Sigmoid colon (tissue), 7 donors: ENCODE results near the gene AQP12B. TPM values are rescaled to one million over a fixed set of nuclear protein-coding genes. Genes with fewer than 3 reads are reported as not detected.
"Not testable (repeated sequence)": the region's sequence is repeated elsewhere in the genome, so short reads cannot be mapped to it uniquely, and the experiment has no call there.

Experiments used
- DNase-seq: peaks from one replicate; pipeline ENCODE4 v3.0.0-alpha.2; 2019
- H3K27ac ChIP-seq, 4 donors: fragments of 200-600 bp; sonication (generic); one replicate each; pipeline ENCODE4 v1.5.1; 2016 to 2019; ENCODE audit warnings: mild to moderate bottlenecking in 1 of 4
- H3K27me3 ChIP-seq, 3 donors: fragments of 200-600 bp; sonication (generic); one replicate each; pipeline ENCODE4 v1.5.1; 2019; ENCODE audit warnings: mild to moderate bottlenecking in 1 of 3
- H3K36me3 ChIP-seq, 4 donors: fragments of 200-600 bp; sonication (generic); one replicate each; pipeline ENCODE4 v1.5.1; 2016 to 2019
- H3K4me1 ChIP-seq, 4 donors: fragments of 200-600 bp; sonication (generic); one replicate each; pipeline ENCODE4 v1.5.1; 2017 to 2019
- H3K4me3 ChIP-seq, 4 donors: fragments of 200-600 bp; sonication (generic); one replicate each; pipeline ENCODE4 v1.5.1; 2017 to 2019; ENCODE audit warnings: mild to moderate bottlenecking in 2 of 4, moderate library complexity in 1 of 4
- H3K9me3 ChIP-seq, 4 donors: fragments of 200-600 bp in 3 of 4; sonication (generic) in 3 of 4; one replicate each; pipeline versions ENCODE4 v1.5.1 to v1.6.1; 2013 to 2019
- EP300 ChIP-seq, 4 donors: sonication (generic); formaldehyde crosslinking; IDR thresholded peaks; one replicate each; pipeline ENCODE4 v1.6.1; 2017; ENCODE audit warnings: antibody characterized with exemption in 4 of 4
- POLR2A ChIP-seq, 2 donors: fragments of 450-650 bp; IDR thresholded peaks; one replicate each; pipeline ENCODE4 v1.6.1; 2016; ENCODE audit warnings: antibody characterized with exemption in 2 of 2, mild to moderate bottlenecking in 2 of 2, moderate library complexity in 2 of 2
- POLR2AphosphoS5 ChIP-seq, 4 donors: sonication (generic); formaldehyde crosslinking; IDR thresholded peaks; one replicate each; pipeline ENCODE4 v1.6.1; 2017; ENCODE audit warnings: antibody characterized with exemption in 4 of 4
- WGBS, 2 donors: extraction: QIAGEN DNeasy Blood & Tissue Kit; methylation state at CpG; one replicate each; pipeline ENCODE4 v1.1.7; 2013; 5-methylcytosine and 5-hydroxymethylcytosine counted together
- intact Hi-C: fragments of 100-400 bp; cut with DNase I; formaldehyde crosslinking; loops from one replicate; pipeline ENCODE4 v1.15.1; 2023
- polyA plus RNA-seq, 3 donors: library from polyadenylated mRNA; stranded (reverse); fragments of 200-250 nt; gene quantifications; one replicate each; pipeline ENCODE4 v1.2.3, GENCODE V29; 2013
- total RNA-seq, 4 donors: library from RNA; depleted of rRNA; stranded (reverse); fragments of >200 nt; gene quantifications; one replicate each; pipeline ENCODE4 v1.1.0, GENCODE V29; 2016
- TF ChIP-seq, protein P1 (sequence below), 4 experiments: fragments of 450-650 bp in 3 of 4; fragments of 200-600 bp in 1 of 4; IDR thresholded peaks; one replicate each; pipeline ENCODE4 v1.5.1; 2016 to 2019; ENCODE audit warnings: antibody characterized with exemption in 4 of 4, mild to moderate bottlenecking in 3 of 4, moderate library complexity in 2 of 4
- donor health status: healthy with polysubstance abuse.
- donor health status: Bipolar disorder and iron deficiency.
- donor health status: healthy.

AQP12B gene
- total and polyA plus RNA-seq, 7 donors = 1.2 to 5.5 TPM; not detected in 5

DNA sequence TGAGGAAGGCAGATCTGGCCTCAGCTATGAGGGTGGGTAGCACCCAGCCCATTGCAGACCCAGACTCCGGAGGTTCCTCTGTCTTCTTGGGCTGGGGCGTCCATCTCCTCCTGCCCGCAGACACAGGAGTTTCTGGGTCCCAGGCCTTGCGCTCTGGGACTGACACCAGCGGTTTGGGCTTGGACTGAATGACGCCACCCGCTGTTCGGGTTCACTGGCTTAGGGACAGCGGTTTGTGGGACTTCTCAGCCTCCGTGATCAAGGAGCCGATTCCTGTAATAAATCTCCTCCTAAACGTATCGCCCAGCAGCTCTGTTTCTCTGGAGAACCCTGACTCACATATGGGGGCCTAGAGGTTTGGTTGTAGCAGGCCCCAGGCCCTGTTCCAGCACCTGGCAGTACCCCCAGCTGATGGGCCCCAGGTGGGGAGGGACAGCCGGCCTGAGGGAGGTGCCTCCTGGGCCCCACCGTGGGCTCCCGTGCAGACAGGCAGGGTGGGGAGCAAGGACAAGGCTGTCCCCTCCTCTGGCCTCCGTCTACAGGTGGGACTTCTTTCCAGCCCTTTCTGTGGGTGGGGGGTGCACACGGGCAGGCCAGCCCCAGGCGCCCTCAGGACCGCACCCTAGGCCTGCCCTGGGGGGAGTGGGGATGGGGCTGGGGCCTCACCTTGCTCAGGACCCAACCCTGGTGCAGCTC, 4.5 kb upstream of the AQP12B start:
- H3K36me3 ChIP-seq = no peaks in the 10 kb centered on the region
- peaks cover 0 to 3% (median 0%) of the 10 kb centered on the region in 3 donors for H3K27me3 ChIP-seq
- DNase-seq = no peak
- intact Hi-C loops = no loop called here
- H3K9me3 ChIP-seq = no peaks in the 10 kb centered on the region
- WGBS, 2 donors = 81 to 85% methylated on average over 20 of the region's 20 CpGs
- H3K27ac ChIP-seq = no peak overlapping the region
- H3K4me1 ChIP-seq = no peaks in the 10 kb centered on the region
- TF ChIP-seq POLR2AphosphoS5 (IDR thresholded peaks at IDR 0.05) = no peak
- TF ChIP-seq, protein P1, sequence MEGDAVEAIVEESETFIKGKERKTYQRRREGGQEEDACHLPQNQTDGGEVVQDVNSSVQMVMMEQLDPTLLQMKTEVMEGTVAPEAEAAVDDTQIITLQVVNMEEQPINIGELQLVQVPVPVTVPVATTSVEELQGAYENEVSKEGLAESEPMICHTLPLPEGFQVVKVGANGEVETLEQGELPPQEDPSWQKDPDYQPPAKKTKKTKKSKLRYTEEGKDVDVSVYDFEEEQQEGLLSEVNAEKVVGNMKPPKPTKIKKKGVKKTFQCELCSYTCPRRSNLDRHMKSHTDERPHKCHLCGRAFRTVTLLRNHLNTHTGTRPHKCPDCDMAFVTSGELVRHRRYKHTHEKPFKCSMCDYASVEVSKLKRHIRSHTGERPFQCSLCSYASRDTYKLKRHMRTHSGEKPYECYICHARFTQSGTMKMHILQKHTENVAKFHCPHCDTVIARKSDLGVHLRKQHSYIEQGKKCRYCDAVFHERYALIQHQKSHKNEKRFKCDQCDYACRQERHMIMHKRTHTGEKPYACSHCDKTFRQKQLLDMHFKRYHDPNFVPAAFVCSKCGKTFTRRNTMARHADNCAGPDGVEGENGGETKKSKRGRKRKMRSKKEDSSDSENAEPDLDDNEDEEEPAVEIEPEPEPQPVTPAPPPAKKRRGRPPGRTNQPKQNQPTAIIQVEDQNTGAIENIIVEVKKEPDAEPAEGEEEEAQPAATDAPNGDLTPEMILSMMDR (IDR thresholded peaks at IDR 0.05) = no peak
- no peak for TF ChIP-seq POLR2A (IDR thresholded peaks at IDR 0.05)
- no peak for TF ChIP-seq EP300 (IDR thresholded peaks at IDR 0.05)
- no peak overlapping the region for H3K4me3 ChIP-seq

DNA sequence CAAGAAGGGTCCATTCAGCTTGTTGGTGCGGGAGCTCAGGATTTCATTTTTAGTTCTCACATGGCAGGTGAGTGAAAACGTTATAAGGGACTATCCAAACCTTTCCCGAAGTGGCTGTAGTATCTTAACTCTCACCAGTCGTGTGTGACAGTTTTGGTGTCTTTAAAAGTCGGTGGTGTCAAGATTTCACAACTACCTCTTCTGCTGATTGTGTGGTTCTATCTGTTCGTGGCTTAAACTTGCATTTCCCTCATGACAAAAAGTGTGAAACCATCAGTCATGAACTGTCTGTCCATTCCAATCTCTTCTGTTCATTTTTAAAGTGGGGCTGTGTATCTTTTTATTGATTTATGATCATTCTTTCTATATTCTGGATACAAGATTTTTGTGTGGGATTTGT, 3.8 kb upstream of the AQP12B start:
- intact Hi-C loops = no loop called here
- Histone ChIP-seq H3K9me3 (no peaks in the 10 kb centered on the region), H3K36me3 (no peaks in the 10 kb centered on the region), H3K27me3 (peaks cover 0 to 3% (median 0%) of the 10 kb centered on the region in 3 donors), H3K4me1 (no peaks in the 10 kb centered on the region), H3K27ac (no peak overlapping the region), H3K4me3 (no peak overlapping the region)
- DNase-seq = no peak
- TF ChIP-seq POLR2A (IDR thresholded peaks at IDR 0.05) (no peak), POLR2AphosphoS5 (IDR thresholded peaks at IDR 0.05) (no peak), EP300 (IDR thresholded peaks at IDR 0.05) (no peak)
- TF ChIP-seq, protein P1 (IDR thresholded peaks at IDR 0.05) = no peak
- WGBS, 2 donors = 31 to 64% methylated on average over 6 of the region's 6 CpGs

- no peak overlapping the region for H3K27ac ChIP-seq
- 39 to 68% methylated on average over 10 of the region's 10 CpGs for WGBS, 2 donors
- H3K4me3 ChIP-seq = no peak overlapping the region
- H3K9me3 ChIP-seq = no peaks in the 10 kb centered on the region
- intact Hi-C loops = no loop called here
- no peak for DNase-seq
- H3K36me3 ChIP-seq = no peaks in the 10 kb centered on the region
- H3K27me3 ChIP-seq = peaks cover 0 to 3% (median 0%) of the 10 kb centered on the region in 3 donors
- TF ChIP-seq, protein P1 (IDR thresholded peaks at IDR 0.05) = no peak
- no peak for TF ChIP-seq POLR2A (IDR thresholded peaks at IDR 0.05)
- H3K4me1 ChIP-seq = no peaks in the 10 kb centered on the region
These were observed 3.2 kb upstream of the AQP12B start for GRCh38 chr2:240685771-240686371.

GRCh38 chr2:240683980-240684728, 1.5 kb upstream of the AQP12B start:
- H3K36me3 ChIP-seq, H3K27me3 ChIP-seq, intact Hi-C loops, H3K27ac ChIP-seq, H3K4me3 ChIP-seq, H3K4me1 ChIP-seq, H3K9me3 ChIP-seq: not testable (repeated sequence)
- 51 to 71% methylated on average over 15 of the region's 15 CpGs for WGBS, 2 donors
- DNase-seq = peak; percentile 58

DNA sequence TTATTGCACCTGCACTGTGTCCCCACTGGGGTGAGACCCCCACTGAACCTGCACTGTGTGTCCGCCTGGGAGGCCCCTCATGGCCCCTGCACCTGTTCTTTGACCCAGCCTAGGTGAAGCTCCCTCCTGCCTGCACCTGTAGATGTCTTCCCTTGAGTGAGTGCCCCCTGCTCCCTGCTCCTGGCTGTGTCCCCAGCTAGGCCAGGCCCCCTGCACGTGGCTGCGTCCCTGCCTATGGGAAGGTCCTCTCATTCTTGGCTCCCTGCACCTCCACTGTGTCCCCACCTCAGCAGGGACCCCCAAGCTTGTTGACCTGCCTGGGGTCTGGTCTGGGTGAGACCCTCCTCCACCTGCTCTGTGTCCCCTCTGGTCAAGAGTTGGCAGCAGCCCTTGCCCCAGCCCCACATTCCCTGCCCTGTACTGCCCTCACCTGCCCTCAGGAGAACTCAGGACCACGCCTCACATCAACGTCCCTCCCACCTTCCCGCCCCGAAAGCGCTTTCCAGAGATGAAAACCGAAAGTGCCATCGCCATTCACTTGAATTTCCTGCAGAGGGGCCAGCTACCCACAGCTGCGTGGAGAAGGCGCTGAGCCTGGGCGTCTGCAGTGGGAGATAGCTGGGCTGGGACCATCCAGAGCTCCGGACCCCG, 769 bp upstream of the AQP12B start:
- H3K27ac ChIP-seq, H3K4me1 ChIP-seq, DNase-seq, H3K36me3 ChIP-seq, H3K9me3 ChIP-seq, H3K4me3 ChIP-seq, intact Hi-C loops, H3K27me3 ChIP-seq: not testable (repeated sequence)
- 28 to 64% methylated on average over 4 of the region's 15 CpGs for WGBS, 2 donors

DNA sequence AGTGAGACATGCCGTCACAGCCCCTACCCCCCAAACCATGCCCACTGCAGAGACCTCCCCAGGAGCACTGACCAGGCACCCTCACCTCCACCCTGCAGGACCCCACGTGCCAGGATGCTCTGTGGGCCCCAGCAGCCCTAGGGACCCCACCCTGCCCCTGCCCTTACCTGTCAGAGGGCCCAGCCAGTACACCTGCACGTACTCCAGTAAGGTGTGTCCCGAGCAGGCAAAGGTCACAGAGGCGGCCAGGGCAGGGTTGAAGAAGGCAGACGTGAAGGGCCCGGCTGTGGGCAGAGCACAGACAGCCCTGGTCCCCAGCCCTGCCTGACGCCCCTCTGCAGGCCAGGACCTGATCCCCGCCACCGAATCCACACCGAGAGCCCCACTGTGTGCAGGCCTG, 2.5 kb downstream of the AQP12B start:
- 0 to 44% methylated on average over 2 of the region's 11 CpGs for WGBS, 2 donors
- H3K36me3 ChIP-seq, H3K27ac ChIP-seq, DNase-seq, H3K27me3 ChIP-seq, H3K4me1 ChIP-seq, H3K9me3 ChIP-seq, H3K4me3 ChIP-seq, intact Hi-C loops: not testable (repeated sequence)

GRCh38 chr2:240678909-240679308, 3.8 kb downstream of the AQP12B start:
- H3K27me3 ChIP-seq, H3K9me3 ChIP-seq, H3K27ac ChIP-seq, H3K4me3 ChIP-seq, DNase-seq, H3K4me1 ChIP-seq, H3K36me3 ChIP-seq, intact Hi-C loops: not testable (repeated sequence)
- no CpG with 5 or more reads among the region's 19 CpGs for WGBS, 2 donors

DNA sequence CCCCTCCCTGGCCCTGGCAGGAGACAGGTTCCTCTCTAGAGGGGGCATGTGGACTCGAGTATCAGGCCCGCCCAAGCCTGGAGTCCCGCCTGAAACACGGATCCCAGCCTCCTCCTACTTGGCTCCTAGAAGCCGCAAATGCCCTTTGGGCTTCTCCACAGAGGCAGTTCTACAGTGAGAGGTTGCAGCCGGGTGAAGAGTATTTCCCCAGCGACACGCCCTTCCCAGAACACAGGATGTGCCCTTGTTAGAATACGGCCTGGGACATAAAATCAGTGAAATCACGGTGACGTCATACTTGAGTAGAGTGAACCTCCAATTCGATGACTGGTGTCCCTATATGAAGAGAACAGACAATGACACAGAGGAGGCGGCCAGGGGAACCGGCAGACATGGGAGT, 4.6 kb downstream of the AQP12B start:
- WGBS, 2 donors = 39 to 68% methylated on average over 6 of the region's 14 CpGs
- H3K4me3 ChIP-seq, H3K4me1 ChIP-seq, DNase-seq, H3K27ac ChIP-seq, intact Hi-C loops, H3K9me3 ChIP-seq, H3K36me3 ChIP-seq: not testable (repeated sequence)
- peaks cover under 1 to 13% (median 7%) of the 10 kb centered on the region in 3 donors for H3K27me3 ChIP-seq

DNA sequence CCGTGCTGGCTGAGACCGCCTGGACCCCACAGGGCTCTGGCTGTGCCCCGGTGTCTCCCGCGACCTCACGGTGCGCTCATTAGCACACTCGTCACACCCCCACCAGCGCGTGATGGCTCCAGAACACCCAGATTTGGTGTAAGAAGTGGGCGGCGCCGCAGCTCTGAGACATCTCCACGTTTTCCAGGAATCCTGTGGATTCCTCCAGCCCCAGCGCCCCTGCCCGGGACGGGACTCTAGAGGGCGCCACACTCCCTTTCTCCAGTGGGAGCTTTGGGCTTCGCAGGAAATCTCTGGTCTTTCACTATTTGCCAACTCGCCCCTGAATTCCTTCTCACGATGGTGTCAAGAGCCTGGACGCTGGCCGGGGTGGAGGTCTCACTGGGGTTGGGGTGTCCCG, 7.3 kb downstream of the AQP12B start:
- H3K27me3 ChIP-seq = peaks cover 10 to 37% (median 17%) of the 10 kb centered on the region in 3 donors
- H3K27ac ChIP-seq, H3K36me3 ChIP-seq, DNase-seq, intact Hi-C loops, H3K4me1 ChIP-seq, H3K9me3 ChIP-seq, H3K4me3 ChIP-seq: not testable (repeated sequence)
- WGBS, 2 donors = no CpG with 5 or more reads among the region's 24 CpGs
